Measurements from ENCODE around the gene BCAS1. TPM values are rescaled to one million over a fixed set of nuclear protein-coding genes. Genes with fewer than 3 reads are reported as not detected.

The BCAS1 gene
- total and polyA plus RNA-seq, 10 of the 15 experiments (the other 5 are each of a cell fraction or from before 2014, with no cell fraction given) = 0.21 to 1.4 (median 0.55) TPM

DNA sequence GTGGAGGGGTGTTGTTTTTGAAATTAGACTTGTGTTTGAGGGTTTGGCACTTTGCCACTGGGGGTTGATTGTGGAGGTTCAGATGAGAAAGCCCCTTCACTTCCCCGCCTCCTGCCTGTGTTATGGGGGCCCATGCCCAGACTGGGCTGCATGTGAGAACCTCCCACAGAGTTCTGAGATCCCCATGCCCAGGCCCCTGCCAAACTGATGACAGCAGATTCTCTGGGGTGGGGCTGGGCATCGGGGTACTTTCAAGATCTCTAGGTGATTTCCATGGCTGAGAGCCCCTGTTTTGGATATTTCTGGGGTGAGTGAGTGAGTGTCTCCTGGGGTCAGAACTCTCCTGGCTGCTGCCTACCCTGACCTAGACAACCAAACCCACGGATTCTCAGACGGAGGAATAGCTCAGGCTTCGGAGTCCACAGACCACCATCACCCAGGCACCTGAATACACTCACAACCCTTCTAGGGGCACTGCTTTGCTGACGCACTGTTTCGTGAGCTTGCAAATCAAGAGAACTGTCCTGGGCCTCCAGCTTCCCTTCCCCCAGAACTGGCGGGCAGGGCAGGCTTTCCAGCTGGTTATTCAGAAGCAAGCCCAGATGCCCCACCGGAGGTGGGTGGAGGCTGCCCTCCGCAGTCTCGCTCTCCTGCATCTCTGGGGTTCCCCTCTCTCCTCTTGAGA, 6.3 kb downstream of the BCAS1 start (continued):
- TF ChIP-seq, protein P1, sequence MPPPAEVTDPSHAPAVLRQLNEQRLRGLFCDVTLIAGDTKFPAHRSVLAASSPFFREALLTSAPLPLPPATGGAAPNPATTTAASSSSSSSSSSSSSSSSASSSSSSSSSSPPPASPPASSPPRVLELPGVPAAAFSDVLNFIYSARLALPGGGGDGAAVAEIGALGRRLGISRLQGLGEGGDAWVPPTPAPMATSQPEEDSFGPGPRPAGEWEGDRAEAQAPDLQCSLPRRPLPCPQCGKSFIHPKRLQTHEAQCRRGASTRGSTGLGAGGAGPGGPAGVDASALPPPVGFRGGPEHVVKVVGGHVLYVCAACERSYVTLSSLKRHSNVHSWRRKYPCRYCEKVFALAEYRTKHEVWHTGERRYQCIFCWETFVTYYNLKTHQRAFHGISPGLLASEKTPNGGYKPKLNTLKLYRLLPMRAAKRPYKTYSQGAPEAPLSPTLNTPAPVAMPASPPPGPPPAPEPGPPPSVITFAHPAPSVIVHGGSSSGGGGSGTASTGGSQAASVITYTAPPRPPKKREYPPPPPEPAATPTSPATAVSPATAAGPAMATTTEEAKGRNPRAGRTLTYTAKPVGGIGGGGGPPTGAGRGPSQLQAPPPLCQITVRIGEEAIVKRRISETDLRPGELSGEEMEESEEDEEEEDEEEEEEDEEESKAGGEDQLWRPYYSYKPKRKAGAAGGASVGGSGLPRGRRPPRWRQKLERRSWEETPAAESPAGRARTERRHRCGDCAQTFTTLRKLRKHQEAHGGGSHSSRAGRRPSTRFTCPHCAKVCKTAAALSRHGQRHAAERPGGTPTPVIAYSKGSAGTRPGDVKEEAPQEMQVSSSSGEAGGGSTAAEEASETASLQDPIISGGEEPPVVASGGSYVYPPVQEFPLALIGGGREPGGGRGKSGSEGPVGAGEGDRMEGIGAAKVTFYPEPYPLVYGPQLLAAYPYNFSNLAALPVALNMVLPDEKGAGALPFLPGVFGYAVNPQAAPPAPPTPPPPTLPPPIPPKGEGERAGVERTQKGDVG (CRISPR knock-in tag; IDR thresholded peaks at IDR 0.05) = no peak
- TF ChIP-seq MYB (IDR thresholded peaks at IDR 0.05; ENCODE audit: borderline replicate concordance, low read depth, low read length) (no peak), ZBED1 (IDR thresholded peaks at IDR 0.05; ENCODE audit: borderline replicate concordance) (no peak), FOS (IDR thresholded peaks at IDR 0.05; ENCODE audit: borderline replicate concordance, extremely low read depth, insufficient read length) (no peak), SREBF2 (IDR thresholded peaks at IDR 0.05; ENCODE audit: low read length) (no peak), SRF (IDR thresholded peaks at IDR 0.05; ENCODE audit: low read depth in 2 of 2, low read length in 2 of 2) (no peak), TAF1 (IDR thresholded peaks at IDR 0.05; ENCODE audit: borderline replicate concordance, low read depth, low read length) (no peak), FOXM1 (IDR thresholded peaks at IDR 0.05; ENCODE audit: low read depth, low read length) (0 out of 2 replicates have a peak, but pooled peaks have one; percentile 22), PML (IDR thresholded peaks at IDR 0.05; ENCODE audit: low read length) (no peak), RFX5 (IDR thresholded peaks at IDR 0.05; ENCODE audit: low read depth, low read length) (no peak), HDGF (IDR thresholded peaks at IDR 0.05) (no peak), ZNF24 (IDR thresholded peaks at IDR 0.05) (no peak), ZZZ3 (IDR thresholded peaks at IDR 0.05; ENCODE audit: control insufficient read depth, insufficient read length, low read depth) (no peak), STAT3 (IDR thresholded peaks at IDR 0.05; ENCODE audit: low read depth, low read length) (no peak), MYC (IDR thresholded peaks at IDR 0.05; ENCODE audit: insufficient read depth, insufficient read length, insufficient replicate concordance, low read length, severe bottlenecking) (no peak), SPI1 (IDR thresholded peaks at IDR 0.05; ENCODE audit: borderline replicate concordance, insufficient read depth, low read depth, low read length) (no peak), SMAD5 (IDR thresholded peaks at IDR 0.05; ENCODE audit: low read depth) (no peak)
- TF ChIP-seq, protein P2, sequence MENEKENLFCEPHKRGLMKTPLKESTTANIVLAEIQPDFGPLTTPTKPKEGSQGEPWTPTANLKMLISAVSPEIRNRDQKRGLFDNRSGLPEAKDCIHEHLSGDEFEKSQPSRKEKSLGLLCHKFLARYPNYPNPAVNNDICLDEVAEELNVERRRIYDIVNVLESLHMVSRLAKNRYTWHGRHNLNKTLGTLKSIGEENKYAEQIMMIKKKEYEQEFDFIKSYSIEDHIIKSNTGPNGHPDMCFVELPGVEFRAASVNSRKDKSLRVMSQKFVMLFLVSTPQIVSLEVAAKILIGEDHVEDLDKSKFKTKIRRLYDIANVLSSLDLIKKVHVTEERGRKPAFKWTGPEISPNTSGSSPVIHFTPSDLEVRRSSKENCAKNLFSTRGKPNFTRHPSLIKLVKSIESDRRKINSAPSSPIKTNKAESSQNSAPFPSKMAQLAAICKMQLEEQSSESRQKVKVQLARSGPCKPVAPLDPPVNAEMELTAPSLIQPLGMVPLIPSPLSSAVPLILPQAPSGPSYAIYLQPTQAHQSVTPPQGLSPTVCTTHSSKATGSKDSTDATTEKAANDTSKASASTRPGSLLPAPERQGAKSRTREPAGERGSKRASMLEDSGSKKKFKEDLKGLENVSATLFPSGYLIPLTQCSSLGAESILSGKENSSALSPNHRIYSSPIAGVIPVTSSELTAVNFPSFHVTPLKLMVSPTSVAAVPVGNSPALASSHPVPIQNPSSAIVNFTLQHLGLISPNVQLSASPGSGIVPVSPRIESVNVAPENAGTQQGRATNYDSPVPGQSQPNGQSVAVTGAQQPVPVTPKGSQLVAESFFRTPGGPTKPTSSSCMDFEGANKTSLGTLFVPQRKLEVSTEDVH (IDR thresholded peaks at IDR 0.05; ENCODE audit: low read depth, partially characterized antibody) = no peak
- TF ChIP-seq, protein P3, sequence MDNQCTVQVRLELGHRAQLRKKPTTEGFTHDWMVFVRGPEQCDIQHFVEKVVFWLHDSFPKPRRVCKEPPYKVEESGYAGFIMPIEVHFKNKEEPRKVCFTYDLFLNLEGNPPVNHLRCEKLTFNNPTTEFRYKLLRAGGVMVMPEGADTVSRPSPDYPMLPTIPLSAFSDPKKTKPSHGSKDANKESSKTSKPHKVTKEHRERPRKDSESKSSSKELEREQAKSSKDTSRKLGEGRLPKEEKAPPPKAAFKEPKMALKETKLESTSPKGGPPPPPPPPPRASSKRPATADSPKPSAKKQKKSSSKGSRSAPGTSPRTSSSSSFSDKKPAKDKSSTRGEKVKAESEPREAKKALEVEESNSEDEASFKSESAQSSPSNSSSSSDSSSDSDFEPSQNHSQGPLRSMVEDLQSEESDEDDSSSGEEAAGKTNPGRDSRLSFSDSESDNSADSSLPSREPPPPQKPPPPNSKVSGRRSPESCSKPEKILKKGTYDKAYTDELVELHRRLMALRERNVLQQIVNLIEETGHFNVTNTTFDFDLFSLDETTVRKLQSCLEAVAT (IDR thresholded peaks at IDR 0.05) = peak; percentile 30; the same call in 1 of the 2 replicates
- TF ChIP-seq, protein P4, sequence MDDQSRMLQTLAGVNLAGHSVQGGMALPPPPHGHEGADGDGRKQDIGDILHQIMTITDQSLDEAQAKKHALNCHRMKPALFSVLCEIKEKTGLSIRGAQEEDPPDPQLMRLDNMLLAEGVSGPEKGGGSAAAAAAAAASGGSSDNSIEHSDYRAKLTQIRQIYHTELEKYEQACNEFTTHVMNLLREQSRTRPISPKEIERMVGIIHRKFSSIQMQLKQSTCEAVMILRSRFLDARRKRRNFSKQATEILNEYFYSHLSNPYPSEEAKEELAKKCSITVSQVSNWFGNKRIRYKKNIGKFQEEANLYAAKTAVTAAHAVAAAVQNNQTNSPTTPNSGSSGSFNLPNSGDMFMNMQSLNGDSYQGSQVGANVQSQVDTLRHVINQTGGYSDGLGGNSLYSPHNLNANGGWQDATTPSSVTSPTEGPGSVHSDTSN (IDR thresholded peaks at IDR 0.05; ENCODE audit: insufficient replicate concordance, low read depth, low read length) = no peak
